ENCODE measurements around the gene GSG1. TPM values are rescaled to one million over a fixed set of nuclear protein-coding genes. Genes with fewer than 3 reads are reported as not detected.
"Not testable (repeated sequence)": the region's sequence is repeated elsewhere in the genome, so short reads cannot be mapped to it uniquely, and the experiment has no call there.

The GSG1 gene
- total RNA-seq, 2 donors from 2014 or later = not detected

GRCh38 chr12:13036881-13037280 lies 66.6 kb downstream of the GSG1 start:
- DNase-seq (ENCODE audit: low spot score) = no peak
- Histone ChIP-seq H3K4me1 (no peaks in the 10 kb centered on the region), H3K27me3 (no peaks in the 10 kb centered on the region)

GRCh38 chr12:13035335-13035734 lies 68.1 kb downstream of the GSG1 start:
- not testable (repeated sequence) for H3K36me3 ChIP-seq; H3K9me3 ChIP-seq; H3K4me3 ChIP-seq; H3K27ac ChIP-seq; H3K27me3 ChIP-seq; H3K4me1 ChIP-seq; DNase-seq (ENCODE audit: low spot score)

More at GRCh38 chr12:13036881-13037280, 66.6 kb downstream of the GSG1 start:
- TF ChIP-seq CTCF (IDR thresholded peaks at IDR 0.05) = no peak
- Histone ChIP-seq H3K9me3 (no peaks in the 10 kb centered on the region), H3K4me3 (no peak overlapping the region), H3K36me3 (no peaks in the 10 kb centered on the region), H3K27ac (no peak overlapping the region)

Other genes starting within 250 kb of the GSG1 start
- gene GPRC5A, start 212.1 kb downstream of the GSG1 start, total RNA-seq = 10 to 100 TPM; 10.1 to 14.3 TPM
- gene GPRC5D, start 151.5 kb downstream of the GSG1 start, total RNA-seq = not detected
- gene HEBP1, start 103.4 kb downstream of the GSG1 start, total RNA-seq = 10 to 100 TPM; 29.4 to 30.0 TPM
- gene FAM234B, start 59.3 kb downstream of the GSG1 start, total RNA-seq = 1 to 10 TPM; 1.7 to 4.6 TPM
- gene EMP1, start 93.1 kb upstream of the GSG1 start, total RNA-seq = 100 to 1,000 TPM; 188 to 208 TPM